ENCODE data around the gene CDH4.

Gene CDH4

GRCh38 chr20:61630816-61631215 lies 378.8 kb downstream of the CDH4 start:
- no peak for TF ChIP-seq CTCF (conservative IDR thresholded peaks at IDR 0.05; ENCODE audit: low read depth, low read length)
- no peak overlapping the region for H3K4me3 ChIP-seq (ENCODE audit: low read length)
- no peak for DNase-seq (ENCODE audit: low read depth)

GRCh38 chr20:61631751-61632150 lies 379.7 kb downstream of the CDH4 start:
- TF ChIP-seq CTCF (conservative IDR thresholded peaks at IDR 0.05; ENCODE audit: low read depth, low read length): no peak
- no peak overlapping the region for H3K4me3 ChIP-seq (ENCODE audit: low read length)
- no peak for DNase-seq (ENCODE audit: low read depth)

- TF ChIP-seq CTCF (conservative IDR thresholded peaks at IDR 0.05; ENCODE audit: low read depth, low read length): no peak
- no peak for DNase-seq (ENCODE audit: low read depth)
- no peak overlapping the region for H3K4me3 ChIP-seq (ENCODE audit: low read length)
These were observed 380.9 kb downstream of the CDH4 start for GRCh38 chr20:61633004-61633403.

DNA sequence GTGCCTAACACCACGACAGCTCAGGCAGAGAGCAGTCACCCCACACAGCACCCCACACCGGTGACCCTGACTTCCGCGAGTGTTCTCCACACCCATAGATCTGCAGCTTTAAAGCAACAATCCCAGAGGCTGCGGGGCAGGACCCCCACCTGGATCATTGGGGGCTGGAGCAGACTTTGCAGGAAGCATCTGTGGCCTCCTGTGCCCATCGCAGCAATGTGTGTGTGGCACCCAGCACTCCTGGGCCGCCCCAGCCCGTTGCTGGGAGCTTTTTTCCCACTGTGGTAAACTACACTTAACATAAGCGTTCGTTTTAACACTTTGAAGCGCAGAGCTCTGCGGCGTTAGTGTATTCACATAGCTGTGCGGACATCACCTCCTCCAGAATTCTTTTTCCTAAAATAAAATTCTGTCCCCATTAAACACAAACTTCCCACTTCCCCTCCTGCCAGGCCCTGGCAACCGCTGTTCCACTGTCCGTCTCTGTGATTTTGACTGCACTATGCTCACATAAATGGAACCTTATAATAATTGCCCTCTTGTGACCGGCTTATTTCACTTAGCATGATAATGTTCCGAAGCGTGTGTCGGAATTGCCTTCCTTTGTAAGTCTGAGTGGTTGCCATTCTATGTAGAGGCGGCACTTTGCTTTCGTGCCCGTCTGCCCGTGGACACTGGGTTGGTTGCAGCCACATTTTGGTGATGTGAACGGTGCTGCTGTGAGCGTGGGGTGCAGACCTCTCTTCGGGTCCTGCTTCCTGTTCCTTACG lies 382.5 kb downstream of the CDH4 start:
- no peak for DNase-seq (ENCODE audit: low read depth)
- TF ChIP-seq CTCF (conservative IDR thresholded peaks at IDR 0.05; ENCODE audit: low read depth, low read length): no peak
- H3K4me3 ChIP-seq (ENCODE audit: low read length): no peak overlapping the region

DNA sequence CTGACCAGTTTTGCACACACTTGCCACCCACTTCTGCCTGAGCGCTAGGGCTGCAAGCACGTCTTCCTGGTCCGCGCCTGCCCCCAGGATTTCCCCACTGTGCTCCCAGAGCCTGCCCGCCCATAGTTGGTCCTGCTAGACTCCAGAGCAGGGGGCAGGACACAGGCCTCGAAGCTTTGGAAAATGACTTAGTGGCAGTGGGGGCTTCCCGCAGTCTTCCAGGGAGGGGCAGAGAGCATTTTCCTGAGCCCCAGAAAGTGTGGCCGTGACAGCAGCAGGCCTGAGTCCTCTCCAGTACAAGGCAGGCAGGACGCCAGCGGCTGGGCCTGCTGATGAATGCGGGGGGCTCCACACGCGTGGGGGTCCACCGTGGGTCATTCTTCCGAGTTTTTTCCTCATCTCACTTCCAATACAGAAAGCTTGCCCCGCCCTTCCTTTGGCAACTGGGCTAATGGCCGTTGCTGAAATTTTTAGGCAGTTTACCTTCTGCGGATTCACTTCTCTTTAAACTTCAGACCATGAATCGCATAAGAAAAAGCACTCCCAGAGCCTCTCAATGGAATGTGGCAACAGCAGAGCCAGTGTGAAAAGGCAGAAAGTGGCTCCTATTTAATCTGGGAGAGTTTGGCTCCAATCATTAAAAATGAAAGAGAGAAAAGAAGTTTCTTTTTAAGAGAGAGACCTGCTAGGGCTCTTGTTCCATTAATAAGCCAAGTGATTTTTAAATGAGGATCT lies 383.8 kb downstream of the CDH4 start:
- no peak overlapping the region for H3K4me3 ChIP-seq (ENCODE audit: low read length)
- no peak for DNase-seq (ENCODE audit: low read depth)
- no peak for TF ChIP-seq CTCF (conservative IDR thresholded peaks at IDR 0.05; ENCODE audit: low read depth, low read length)

GRCh38 chr20:61636531-61637116 lies 384.6 kb downstream of the CDH4 start:
- DNase-seq (ENCODE audit: low read depth): no peak
- H3K4me3 ChIP-seq (ENCODE audit: low read length): no peak overlapping the region
- TF ChIP-seq CTCF (conservative IDR thresholded peaks at IDR 0.05; ENCODE audit: low read depth, low read length): no peak
